DMS79 treated with DMSO at 0.1 percent for 48 hours (cell line): ENCODE data around the gene SPANXD.
"Not testable (repeated sequence)": the region's sequence is repeated elsewhere in the genome, so short reads cannot be mapped to it uniquely, and the experiment has no call there.

Experiments used
- DNase-seq: peaks from one replicate; lab custom pipeline; 2025; lab: John Stamatoyannopoulos, UW

Gene SPANXD, protein sequence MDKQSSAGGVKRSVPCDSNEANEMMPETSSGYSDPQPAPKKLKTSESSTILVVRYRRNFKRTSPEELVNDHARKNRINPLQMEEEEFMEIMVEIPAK

DNA sequence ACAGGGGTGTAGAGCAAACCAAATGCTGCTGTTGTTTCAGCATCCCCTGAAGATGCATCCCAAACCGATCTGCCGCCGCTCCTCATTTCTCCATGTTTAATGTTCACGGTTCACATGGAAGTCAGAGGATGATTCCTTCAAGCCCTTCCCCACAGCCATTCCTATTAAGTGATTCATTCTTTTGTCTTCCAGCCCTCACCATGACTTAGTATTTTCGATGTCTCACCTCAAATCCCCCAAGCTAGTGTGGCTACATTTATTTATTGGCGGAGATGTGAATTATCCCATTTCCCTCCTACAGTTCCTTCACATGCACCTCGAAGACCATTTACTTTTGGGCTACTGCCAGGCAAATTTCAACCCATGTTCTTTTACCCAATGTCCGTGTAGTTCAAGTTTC, at the start of gene SPANXD:
Gene SPANXD (minus strand): TSS at position 101 of the 400 bp plus-strand sequence. CDS start 334 bp downstream, outside the sequence.
- DNase-seq: not testable (repeated sequence)

DNA sequence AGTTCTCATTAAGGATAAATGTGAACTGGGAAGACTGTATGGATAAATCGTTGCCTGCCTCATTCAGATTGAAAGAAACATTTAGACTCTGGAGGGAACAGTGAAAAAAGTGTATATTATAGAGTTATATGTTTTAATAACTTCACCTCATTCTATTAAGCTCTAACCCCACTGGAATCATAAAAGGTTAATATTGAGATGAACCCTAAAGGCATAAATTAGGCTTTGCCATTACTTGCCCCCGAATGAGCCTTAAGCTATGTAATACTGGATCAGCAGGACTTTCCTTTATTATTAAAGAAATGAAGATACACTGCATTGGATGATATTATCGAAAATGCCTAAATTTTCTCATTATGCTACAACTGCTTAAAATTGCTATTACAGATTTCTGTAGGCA, 44.1 kb upstream of the SPANXD start:
- no peak for DNase-seq

DNA sequence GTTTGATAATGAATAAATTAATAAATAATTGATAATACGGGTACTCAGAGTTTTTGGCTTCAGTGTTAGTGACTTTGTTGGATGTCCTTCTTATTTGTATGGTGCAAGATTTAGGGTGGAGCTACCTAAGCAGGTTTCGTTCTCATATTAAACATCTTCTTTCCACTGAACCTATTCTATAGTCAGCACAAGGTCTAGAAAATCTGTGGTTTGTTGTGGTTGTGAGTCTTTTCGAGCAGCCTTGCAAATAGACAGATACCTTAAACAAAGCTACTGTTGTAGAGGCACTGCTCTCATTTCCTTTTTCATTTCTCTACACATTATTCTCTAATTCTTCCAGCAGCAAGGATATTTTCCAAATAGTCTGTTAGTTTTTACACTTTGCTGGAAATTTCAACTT, 38.1 kb upstream of the SPANXD start:
- DNase-seq: no peak

DNA sequence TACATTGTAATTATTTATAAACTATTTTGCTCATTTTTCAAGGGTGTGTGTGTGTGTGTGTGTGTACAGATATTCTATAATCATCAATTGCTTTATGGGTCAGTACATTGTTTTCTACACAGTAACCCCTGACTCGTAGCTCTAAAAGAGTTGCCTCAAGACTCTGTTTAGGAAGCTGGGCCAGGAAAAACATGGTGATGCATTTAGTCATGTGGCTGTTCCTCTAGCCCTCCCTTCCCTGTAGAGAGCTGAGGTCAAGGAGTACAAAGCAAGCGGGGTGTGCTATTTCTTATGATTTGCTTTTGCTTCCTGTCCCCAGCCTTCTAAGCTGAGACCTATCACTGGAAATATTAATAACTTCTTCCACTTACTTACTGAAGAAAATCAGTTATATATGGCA, 34.8 kb upstream of the SPANXD start:
- DNase-seq: no peak

DNA sequence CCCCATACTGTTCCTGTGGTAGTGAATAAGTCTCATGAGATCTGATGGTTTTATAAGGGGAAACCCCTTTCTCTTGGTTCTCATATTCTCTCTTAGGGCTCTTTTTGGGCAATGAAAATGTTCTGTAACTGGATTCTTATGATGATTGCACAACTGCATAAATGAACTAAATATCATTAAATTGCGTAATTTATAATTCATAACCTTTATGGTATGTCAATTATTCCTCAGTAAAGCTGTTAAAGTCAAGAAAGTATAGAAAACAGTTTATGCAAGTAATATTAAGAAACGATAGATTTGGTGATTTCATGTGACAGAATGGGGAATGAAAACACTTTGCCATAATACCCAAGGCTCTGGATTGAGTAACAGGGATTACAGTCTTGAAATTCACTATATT, 33.5 kb upstream of the SPANXD start:
- no peak for DNase-seq

DNA sequence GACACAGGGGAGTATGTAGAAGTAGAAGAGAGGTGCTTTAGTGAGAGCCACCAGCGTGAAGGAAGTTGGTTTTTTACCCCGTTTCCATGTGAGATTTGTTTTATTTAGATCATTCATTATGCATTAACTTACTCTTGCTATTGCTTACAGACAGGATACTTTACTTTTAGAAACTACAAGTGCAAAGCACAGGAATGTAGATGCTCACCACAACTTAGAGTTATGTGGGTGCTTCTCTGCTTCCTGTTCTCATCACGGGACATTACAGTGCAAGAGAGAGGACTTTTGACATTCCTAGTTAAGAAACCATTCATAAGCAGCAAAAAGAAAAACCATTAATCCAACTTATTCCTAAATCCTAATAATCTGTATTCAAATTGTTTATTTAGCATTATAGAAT, 25.6 kb upstream of the SPANXD start:
- no peak for DNase-seq

DNA sequence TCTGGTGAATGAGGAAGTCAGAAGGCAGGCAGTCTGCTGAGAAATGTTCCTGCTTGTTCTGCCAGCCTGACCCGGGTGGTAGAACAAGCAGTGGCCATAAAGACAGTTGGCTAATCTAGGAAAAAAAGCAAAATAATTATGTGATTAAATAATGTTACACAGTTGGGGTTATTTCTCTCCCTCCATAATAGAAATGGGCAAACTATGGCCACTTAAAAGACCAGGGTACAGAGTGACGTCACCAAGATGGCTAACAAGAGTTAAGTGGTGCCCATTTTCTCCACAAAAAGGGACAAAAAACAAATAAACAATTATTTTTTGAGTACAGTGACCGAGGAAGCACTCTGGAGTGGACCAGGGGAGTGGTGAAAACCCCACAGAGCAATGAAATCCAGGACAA, 16.1 kb upstream of the SPANXD start:
- no peak for DNase-seq

DNA sequence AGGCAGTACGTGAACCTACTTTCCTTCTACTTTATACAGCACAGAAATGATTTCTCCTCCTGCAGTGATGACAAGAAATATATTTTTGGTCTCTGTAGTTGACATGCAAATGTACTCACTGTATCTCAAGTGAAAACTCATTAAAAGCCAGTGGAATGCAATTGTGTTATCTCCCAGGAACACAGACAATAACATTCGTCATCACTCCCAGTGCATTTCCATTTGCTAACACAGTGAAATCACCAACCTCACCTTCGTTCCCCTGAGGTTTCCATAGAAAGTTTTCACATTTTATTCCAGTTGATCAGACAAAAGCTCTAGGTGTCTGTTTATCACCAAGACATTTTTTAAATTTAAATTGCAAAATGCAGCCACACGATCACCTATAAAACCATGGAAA, 2.5 kb upstream of the SPANXD start:
- DNase-seq: no peak

DNA sequence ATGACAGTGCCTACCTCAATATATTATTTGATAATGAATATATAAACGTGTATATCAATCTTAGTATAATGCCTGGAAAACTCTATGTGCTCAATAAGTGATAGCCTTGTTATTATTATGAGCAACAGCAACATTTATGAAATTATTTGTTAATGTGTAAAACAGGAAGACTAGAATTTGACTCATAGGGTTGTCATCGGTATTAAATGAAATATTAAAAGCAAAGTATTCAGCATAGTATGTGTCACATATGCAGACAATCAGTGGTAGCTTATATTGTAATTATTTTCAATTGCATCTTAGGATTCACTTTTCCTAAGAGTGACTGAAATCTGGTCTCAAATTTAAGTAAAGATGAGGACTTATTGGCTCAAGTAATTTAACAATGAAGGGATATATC, 24.6 kb downstream of the SPANXD start:
- no peak for DNase-seq

DNA sequence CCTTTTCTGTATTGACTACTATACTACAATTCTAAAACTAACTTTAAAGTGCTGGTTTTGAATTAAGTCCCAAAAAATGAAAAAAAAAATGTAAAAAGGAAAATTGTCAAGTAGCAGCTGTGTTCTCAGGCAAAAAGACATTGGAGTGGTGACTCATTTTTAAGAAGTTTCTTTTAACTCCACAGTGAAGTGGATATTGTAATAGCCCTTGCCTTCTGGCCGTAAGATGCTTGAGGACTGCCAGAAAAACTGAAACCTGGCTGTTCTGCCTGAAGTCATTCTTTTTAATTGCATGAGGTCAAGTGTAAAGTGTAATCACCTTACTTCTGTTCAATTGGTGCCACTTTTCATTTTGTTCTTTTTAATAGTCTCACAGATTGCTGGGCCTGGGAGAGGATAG, 28.9 kb downstream of the SPANXD start:
- no peak for DNase-seq

DNA sequence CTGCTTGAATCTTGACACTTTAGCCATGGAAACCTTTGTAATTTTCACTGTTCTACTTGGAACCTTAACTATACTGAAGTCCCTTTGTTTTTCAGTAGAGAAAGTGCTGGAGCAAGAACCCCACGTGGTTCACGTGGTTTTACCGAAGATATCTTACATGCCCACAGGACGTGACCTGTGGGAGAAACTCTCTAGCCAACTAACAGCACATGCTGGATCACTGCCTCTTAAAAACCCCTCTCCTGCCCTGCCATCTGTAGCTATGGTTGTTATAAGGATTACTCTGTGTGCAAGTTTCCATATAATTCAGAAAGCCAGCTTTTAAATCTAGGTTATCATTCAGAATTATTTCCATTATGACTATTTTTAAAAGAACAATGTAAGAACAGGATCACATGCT, 30.2 kb downstream of the SPANXD start:
- no peak for DNase-seq

DNA sequence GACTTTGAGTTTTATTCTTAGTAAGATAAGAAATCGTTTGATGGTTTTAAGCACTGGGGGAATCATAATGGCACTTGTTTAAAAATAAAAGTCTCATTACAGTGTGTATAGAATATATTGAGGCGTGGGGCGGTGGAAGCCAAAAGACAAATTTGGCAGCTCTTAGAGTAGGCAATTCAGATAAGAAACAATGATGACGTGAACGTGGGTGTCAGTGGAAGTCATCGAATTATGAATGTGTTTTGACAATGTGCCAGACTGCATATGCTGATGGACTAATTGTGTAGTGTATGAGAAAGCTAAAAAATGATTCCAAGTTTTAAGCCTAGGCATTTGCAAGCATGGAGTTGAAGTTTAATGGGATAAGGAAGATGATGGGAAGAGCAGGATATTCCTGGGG, 35.8 kb downstream of the SPANXD start:
- no peak for DNase-seq

DNA sequence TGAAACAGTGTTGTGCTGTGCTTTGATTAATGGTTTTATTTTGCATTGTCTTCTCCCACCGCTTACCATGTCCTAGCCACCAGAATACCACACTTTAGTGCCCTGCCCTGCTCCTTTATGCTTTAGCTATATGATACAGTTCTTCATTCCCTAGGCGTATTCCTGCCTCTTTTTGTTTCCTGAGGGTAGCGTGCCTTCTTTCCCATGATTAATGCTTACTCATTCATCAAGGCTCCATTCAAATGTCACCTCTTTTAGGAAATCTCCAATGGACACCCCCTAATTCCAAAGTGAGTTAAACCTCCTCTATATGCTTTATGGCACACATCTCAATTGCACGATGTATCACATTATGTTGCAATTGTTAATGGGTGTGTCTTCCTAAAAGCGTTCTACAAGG, 46.3 kb downstream of the SPANXD start:
- no peak for DNase-seq
